IPS-15b (cell line): ENCODE measurements around the gene ARID5B.

Source experiments
- H3K27me3 ChIP-seq: one replicate; pipeline ENCODE4 v1.6.1; 2013; ENCODE audit warnings: low read length; ENCODE audit not compliant: control insufficient read depth, insufficient read depth
- H3K36me3 ChIP-seq: one replicate; pipeline ENCODE4 v1.6.1; 2013; ENCODE audit warnings: low read length; ENCODE audit not compliant: control insufficient read depth, insufficient read depth
- H3K4me1 ChIP-seq: one replicate; pipeline ENCODE4 v1.6.1; 2013; ENCODE audit warnings: mild to moderate bottlenecking, low read length; ENCODE audit not compliant: control insufficient read depth, insufficient read depth
- H3K4me3 ChIP-seq: one replicate; pipeline ENCODE4 v1.5.1; 2013; ENCODE audit warnings: low read depth, low read length
- H3K9ac ChIP-seq: one replicate; pipeline ENCODE4 v1.6.1; 2013; ENCODE audit warnings: low read depth, mild to moderate bottlenecking, low read length
- H3K9me3 ChIP-seq: one replicate; pipeline ENCODE4 v1.6.1; 2013; ENCODE audit warnings: mild to moderate bottlenecking, low read length; ENCODE audit not compliant: control insufficient read depth, insufficient read depth

ARID5B gene

GRCh38 chr10:61990761-61991135 is 89.2 kb downstream of the ARID5B start:
- Histone ChIP-seq H3K36me3 (no peaks in the 10 kb centered on the region), H3K27me3 (no peaks in the 10 kb centered on the region), H3K4me1 (peaks cover 35% of the 10 kb centered on the region), H3K9me3 (no peaks in the 10 kb centered on the region), H3K4me3 (no peak overlapping the region), H3K9ac (no peak overlapping the region)

- no peak overlapping the region for H3K4me3 ChIP-seq
- peaks cover 30% of the 10 kb centered on the region for H3K4me1 ChIP-seq
These were observed 89.7 kb downstream of the ARID5B start for GRCh38 chr10:61991166-61991565.

DNA sequence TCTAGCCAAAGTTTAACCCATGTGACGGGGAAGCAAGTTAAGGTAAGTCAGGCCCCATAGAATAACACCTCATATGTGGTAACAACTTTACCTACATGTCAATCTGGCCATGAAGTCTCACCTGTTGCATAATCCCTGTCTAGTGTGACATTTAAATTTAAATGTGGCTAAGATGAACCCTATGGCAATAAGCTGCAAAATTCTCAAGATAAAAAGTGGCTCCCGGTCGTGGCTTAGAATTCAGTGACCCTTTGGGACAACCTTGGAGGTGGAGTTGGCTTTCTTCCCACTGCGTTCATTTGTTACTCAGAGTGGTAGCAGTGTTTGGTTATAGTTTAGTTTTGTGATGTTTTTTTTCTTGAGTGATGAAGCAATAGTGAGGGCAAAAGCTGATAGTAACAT is 90.6 kb downstream of the ARID5B start:
- Histone ChIP-seq H3K9me3 (no peaks in the 10 kb centered on the region), H3K4me1 (peaks cover 21% of the 10 kb centered on the region), H3K9ac (no peak overlapping the region), H3K4me3 (no peak overlapping the region), H3K27me3 (no peaks in the 10 kb centered on the region), H3K36me3 (no peaks in the 10 kb centered on the region)

More at GRCh38 chr10:61991166-61991565, 89.7 kb downstream of the ARID5B start:
- H3K27me3 ChIP-seq: no peaks in the 10 kb centered on the region
- H3K9me3 ChIP-seq: no peaks in the 10 kb centered on the region
- no peaks in the 10 kb centered on the region for H3K36me3 ChIP-seq
- no peak overlapping the region for H3K9ac ChIP-seq

GRCh38 chr10:61992671-61993668 is 91.5 kb downstream of the ARID5B start:
- Histone ChIP-seq H3K27me3 (no peaks in the 10 kb centered on the region), H3K4me3 (no peak overlapping the region), H3K36me3 (no peaks in the 10 kb centered on the region), H3K9ac (no peak overlapping the region), H3K9me3 (no peaks in the 10 kb centered on the region), H3K4me1 (peaks cover 13% of the 10 kb centered on the region)

DNA sequence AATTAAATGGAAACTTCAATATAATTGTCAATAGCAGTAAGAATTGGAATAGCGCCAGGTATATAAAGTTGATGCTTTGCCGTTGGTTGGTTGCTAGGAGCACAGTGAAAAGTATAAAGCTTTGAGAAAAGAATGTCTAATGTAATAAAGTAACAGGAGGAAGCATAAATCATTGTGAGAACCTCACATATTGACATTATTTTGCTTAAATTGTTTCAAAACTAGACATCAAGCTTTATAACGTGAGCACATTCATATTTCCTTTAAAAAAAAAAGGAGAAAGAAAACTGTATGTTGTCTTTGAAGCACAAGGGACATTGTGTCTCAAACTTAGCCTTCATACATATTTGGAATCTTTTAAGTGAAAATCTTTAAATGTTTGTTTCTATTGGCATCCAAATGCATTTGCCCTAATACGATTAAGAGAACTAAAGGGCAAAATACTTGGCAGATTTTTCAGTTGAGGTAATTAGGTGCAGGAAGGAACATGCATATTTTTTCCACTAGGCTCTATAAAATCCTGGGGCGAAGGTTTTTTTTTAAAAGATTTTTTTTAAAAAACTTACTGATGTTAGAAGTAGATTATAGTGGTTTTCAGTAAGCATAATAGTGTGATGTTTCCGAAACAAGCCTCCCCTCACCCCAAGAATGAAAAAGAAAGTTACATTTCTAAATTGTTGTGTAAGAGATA is 92.4 kb downstream of the ARID5B start:
- H3K9ac ChIP-seq: no peak overlapping the region
- H3K9me3 ChIP-seq: no peaks in the 10 kb centered on the region
- H3K4me3 ChIP-seq: no peak overlapping the region
- H3K36me3 ChIP-seq: no peaks in the 10 kb centered on the region
- H3K27me3 ChIP-seq: no peaks in the 10 kb centered on the region
- H3K4me1 ChIP-seq: peaks cover 13% of the 10 kb centered on the region

DNA sequence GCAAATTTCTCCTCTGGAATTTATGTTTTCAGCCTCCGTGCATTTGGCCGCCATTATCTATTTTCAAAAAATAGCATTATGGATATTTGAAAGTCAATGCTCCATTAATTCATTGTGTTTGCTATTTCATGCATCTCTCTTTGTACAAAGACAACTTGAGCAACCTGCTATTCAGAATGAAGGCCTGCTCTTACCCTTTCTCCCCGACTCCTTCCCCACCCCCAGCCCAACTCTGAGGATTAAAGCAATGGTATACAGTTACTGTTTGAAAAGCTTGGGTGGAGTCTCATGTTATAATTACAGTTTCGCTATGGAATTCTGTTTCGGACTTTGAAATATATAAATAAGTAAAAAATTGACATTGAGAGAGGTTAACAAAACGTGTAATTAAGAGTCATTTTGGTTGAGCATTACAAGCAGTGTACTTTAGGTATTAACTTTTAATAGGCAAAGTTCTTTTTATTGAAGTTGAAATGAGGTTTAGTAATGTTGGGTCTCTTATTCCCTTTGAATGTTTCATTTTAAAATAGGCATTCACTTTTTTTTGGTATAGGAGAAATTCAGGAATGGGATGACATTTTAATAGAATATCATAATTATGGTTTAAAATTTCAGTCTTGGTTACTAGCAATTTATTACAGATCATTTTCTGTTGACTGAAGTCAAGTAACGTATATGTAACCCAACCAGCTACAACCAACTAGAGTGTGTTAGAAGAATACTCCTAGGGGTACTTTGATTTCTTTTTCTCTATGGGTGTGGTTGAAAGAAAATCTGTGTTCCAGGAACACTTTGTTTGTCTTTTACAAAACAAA is 93.1 kb downstream of the ARID5B start:
- H3K36me3 ChIP-seq: no peaks in the 10 kb centered on the region
- no peaks in the 10 kb centered on the region for H3K27me3 ChIP-seq
- H3K4me1 ChIP-seq: peaks cover 13% of the 10 kb centered on the region
- H3K4me3 ChIP-seq: no peak overlapping the region
- no peaks in the 10 kb centered on the region for H3K9me3 ChIP-seq
- no peak overlapping the region for H3K9ac ChIP-seq

- Histone ChIP-seq H3K36me3 (no peaks in the 10 kb centered on the region), H3K4me1 (peaks cover 13% of the 10 kb centered on the region), H3K9ac (no peak overlapping the region)
These were observed 93.7 kb downstream of the ARID5B start for GRCh38 chr10:61995220-61995503.

DNA sequence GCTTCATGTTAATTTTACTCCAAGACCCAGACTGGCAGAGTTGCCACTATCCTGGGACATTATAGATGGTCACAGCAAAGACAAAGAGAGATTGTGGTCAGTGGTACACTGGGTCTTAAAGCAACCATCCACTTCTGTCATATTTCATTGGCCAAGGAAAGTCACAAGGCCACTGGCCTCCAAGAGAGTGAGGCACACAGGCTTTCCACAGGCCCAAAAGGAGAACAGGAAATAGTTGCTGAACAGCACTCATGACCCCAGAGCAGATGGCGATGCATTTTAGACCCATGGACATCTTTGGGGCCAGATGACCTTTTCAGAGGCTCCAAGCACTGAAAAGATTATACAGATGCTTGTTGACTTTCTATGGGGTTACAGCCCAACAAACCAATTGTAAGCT is 97.4 kb downstream of the ARID5B start:
- Histone ChIP-seq H3K4me1 (peaks cover 9% of the 10 kb centered on the region), H3K27me3 (no peaks in the 10 kb centered on the region), H3K36me3 (no peaks in the 10 kb centered on the region), H3K9me3 (no peaks in the 10 kb centered on the region), H3K9ac (no peak overlapping the region), H3K4me3 (no peak overlapping the region)

More at GRCh38 chr10:61995220-61995503, 93.7 kb downstream of the ARID5B start:
- Histone ChIP-seq H3K27me3 (no peaks in the 10 kb centered on the region), H3K9me3 (no peaks in the 10 kb centered on the region), H3K4me3 (no peak overlapping the region)

DNA sequence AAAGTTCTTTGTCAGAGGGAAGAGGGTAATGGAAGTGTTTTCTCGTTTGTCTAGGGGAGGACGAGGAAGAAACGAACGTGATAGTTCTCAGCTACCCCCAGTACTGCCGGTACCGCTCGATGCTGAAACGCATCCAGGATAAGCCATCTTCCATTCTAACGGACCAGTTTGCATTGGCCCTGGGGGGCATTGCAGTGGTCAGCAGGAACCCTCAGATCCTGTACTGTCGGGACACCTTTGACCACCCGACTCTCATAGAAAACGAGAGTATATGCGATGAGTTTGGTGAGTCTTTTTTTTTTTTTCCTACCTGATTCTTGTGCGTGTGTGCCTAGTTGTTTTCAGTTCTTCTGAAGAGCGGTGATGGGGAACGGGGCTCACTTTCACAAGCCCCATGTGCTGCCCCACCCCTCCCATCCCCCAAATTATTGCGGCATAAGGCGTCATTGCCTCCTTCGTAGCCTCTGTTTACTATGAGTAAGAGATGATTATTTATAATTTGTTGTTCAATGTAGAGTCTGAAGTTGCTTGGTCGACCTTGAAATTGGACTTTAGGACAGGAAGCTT is 98.6 kb downstream of the ARID5B start:
- H3K4me3 ChIP-seq: no peak overlapping the region
- H3K27me3 ChIP-seq: no peaks in the 10 kb centered on the region
- no peaks in the 10 kb centered on the region for H3K9me3 ChIP-seq
- no peaks in the 10 kb centered on the region for H3K36me3 ChIP-seq
- peaks cover under 1% of the 10 kb centered on the region for H3K4me1 ChIP-seq
- H3K9ac ChIP-seq: no peak overlapping the region

- no peak overlapping the region for H3K9ac ChIP-seq
- no peak overlapping the region for H3K4me3 ChIP-seq
- H3K4me1 ChIP-seq: no peaks in the 10 kb centered on the region
- H3K36me3 ChIP-seq: no peaks in the 10 kb centered on the region
- H3K9me3 ChIP-seq: no peaks in the 10 kb centered on the region
- H3K27me3 ChIP-seq: no peaks in the 10 kb centered on the region
These were observed 99.2 kb downstream of the ARID5B start for GRCh38 chr10:62000726-62001125.

GRCh38 chr10:62001898-62002297 is 100.4 kb downstream of the ARID5B start:
- Histone ChIP-seq H3K4me1 (no peaks in the 10 kb centered on the region), H3K4me3 (no peak overlapping the region)

More at GRCh38 chr10:62001898-62002297, 100.4 kb downstream of the ARID5B start:
- H3K9ac ChIP-seq: no peak overlapping the region
- no peaks in the 10 kb centered on the region for H3K36me3 ChIP-seq
- no peaks in the 10 kb centered on the region for H3K9me3 ChIP-seq
- H3K27me3 ChIP-seq: no peaks in the 10 kb centered on the region
